Left ventricle myocardium inferior (tissue), 1 donor: Measurements from ENCODE around the gene PRDX5. TPM values are rescaled to one million over a fixed set of nuclear protein-coding genes. Genes with fewer than 3 reads are reported as not detected.

Source experiments
- DNase-seq: peaks from one replicate; pipeline ENCODE4 v3.0.0-alpha.2; 2020
- H3K27ac ChIP-seq: fragments of 200-600 bp; replicated peaks from 2 replicates; pipeline ENCODE4 v1.8.0; 2021
- H3K27me3 ChIP-seq: fragments of 200-600 bp; 2 replicates; pipeline ENCODE4 v1.8.0; 2021; ENCODE audit warnings: low read depth
- H3K36me3 ChIP-seq: fragments of 200-600 bp; 2 replicates; pipeline ENCODE4 v1.8.0; 2021
- H3K4me1 ChIP-seq: fragments of 200-600 bp; 2 replicates; pipeline ENCODE4 v1.8.0; 2021
- H3K4me3 ChIP-seq: fragments of 200-600 bp; 2 replicates; pipeline ENCODE4 v1.8.0; 2021; ENCODE audit warnings: mild to moderate bottlenecking, moderate library complexity
- H3K9me3 ChIP-seq: fragments of 200-600 bp; replicated peaks from 2 replicates; pipeline ENCODE4 v1.8.0; 2021
- CTCF ChIP-seq: fragments of 200-600 bp; IDR thresholded peaks from 2 replicates; pipeline ENCODE4 v1.8.0; 2021; ENCODE audit warnings: antibody characterized with exemption, mild to moderate bottlenecking, borderline replicate concordance
- intact Hi-C: fragments of 100-400 bp; cut with micrococcal nuclease; formaldehyde crosslinking; loops from one replicate; pipeline ENCODE4 v1.11.0; 2022
- total RNA-seq: library from RNA; stranded (reverse); fragmentation: NEBNext Ultra II Directional; extraction: Animal tissue kit (Norgen Biotek cat#: 25700); gene quantifications from one replicate; pipeline ENCODE4 v1.2.1, GENCODE V29; 2021
- donor health status: DM: no; HTN: yes; CAD: no; lungs with severe emphysema.

PRDX5 gene
- total RNA-seq, 1 donor from 2014 or later, result 321 TPM

DNA sequence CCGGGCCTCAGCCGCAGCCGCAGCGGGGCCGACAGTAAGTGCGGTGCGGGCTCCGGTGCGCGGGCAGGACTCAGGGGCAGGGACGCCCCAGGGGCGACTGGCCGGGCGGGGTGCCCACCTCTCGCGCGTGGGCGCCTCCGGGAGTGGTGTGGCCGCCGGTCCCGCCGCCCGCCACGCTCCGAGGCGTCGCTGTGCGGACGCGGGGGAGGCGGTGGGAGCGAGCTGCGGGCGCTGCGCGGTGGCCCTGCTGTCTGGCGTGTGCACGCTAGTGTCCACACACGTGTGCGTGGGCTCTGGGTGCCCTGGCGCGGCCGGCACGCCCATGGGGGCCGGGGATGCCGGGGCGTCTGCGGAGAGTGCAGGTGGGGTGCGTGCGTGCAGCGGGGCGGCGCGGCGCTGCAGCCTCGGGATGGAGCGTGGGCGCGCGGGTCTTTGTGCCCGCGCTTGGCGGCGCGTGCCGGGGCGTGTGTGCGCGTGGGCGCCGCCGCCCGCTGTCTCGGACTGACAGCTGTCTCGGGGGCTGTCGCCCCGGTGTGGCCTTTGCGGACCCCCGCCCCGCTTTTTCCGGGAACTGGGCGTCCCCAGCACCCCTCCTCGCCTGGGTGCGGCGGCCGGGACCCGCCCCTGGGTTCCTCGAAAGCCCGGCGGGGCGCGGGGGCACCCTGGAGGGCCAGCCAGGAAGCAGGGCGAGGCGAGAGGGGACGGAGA is 26.0 kb upstream of the PRDX5 start:
- H3K36me3 ChIP-seq, result no peaks in the 10 kb centered on the region
- H3K4me1 ChIP-seq, result peaks cover 18% of the 10 kb centered on the region
- intact Hi-C loops, result no loop called here
- H3K27me3 ChIP-seq, result peaks cover 73% of the 10 kb centered on the region
- DNase-seq, result no peak
- TF ChIP-seq CTCF, result no peak
- no peaks in the 10 kb centered on the region for H3K9me3 ChIP-seq
- H3K27ac ChIP-seq, result no peak overlapping the region
- peak overlapping the region; percentile 61 for H3K4me3 ChIP-seq

DNA sequence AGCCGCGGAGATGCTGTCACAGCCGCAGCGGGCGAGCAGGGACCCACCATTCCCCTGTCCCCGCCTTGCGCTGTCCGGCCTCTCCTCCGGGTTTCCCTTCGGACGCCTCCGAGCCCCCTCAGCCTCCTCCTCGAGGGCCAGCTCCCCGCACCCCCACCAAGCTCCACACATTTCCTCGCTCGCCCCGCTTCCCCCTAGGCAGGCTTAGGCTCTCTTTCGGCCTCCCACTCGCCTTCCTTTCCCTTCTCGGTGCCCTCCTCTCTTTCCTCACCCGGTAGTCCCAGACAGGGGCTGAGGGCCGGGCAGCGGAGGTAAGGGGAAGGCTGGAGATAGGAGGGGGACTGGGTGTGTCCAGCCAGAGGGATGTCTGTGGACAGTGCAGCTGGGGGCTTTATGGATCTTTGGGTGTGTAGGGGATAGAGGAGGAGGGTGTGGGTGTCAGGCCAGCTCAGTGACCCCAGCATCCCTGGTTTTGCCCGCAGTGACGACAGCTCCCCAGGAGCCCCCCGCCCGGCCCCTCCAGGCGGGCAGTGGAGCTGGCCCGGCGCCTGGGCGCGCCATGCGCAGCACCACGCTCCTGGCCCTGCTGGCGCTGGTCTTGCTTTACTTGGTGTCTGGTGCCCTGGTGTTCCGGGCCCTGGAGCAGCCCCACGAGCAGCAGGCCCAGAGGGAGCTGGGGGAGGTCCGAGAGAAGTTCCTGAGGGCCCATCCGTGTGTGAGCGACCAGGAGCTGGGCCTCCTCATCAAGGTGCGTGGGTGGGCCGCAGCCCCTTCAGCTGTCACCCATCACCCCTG is 25.3 kb upstream of the PRDX5 start:
- H3K9me3 ChIP-seq, result no peaks in the 10 kb centered on the region
- intact Hi-C loops, result no loop called here
- no peaks in the 10 kb centered on the region for H3K36me3 ChIP-seq
- peaks cover 18% of the 10 kb centered on the region for H3K4me1 ChIP-seq
- no peak for TF ChIP-seq CTCF
- H3K27me3 ChIP-seq, result peaks cover 80% of the 10 kb centered on the region
- no peak overlapping the region for H3K27ac ChIP-seq
- H3K4me3 ChIP-seq, result peak overlapping the region; percentile 61
- DNase-seq, result no peak

- Histone ChIP-seq H3K27ac (no peak overlapping the region), H3K36me3 (no peaks in the 10 kb centered on the region), H3K4me3 (no peak overlapping the region), H3K9me3 (no peaks in the 10 kb centered on the region), H3K4me1 (peaks cover 28% of the 10 kb centered on the region), H3K27me3 (peaks cover 100% of the 10 kb centered on the region)
- DNase-seq, result no peak
- intact Hi-C loops, result no loop called here
- no peak for TF ChIP-seq CTCF
These were observed 23.1 kb upstream of the PRDX5 start for GRCh38 chr11:64294774-64295173.

DNA sequence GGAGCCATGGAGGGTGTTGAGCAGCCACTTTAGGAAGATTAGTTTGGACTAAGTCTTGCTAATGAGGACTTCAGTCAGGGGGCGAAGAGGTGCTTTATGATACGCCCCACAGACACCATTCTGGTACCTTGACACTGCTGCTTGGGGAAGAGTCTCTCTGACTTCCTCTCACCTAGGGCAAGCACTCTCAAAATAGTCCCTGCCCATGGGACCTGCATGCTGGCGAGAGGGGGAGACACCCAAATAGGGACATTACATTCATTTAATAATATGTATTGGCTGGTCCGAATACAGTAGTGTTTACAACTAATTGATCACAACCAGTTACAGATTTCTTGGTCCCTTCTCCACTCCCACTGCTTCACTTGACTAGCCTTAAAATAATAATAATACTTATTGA is 22.2 kb upstream of the PRDX5 start:
- H3K27me3 ChIP-seq, result peaks cover 100% of the 10 kb centered on the region

GRCh38 chr11:64296236-64296635 is 21.7 kb upstream of the PRDX5 start:
- Histone ChIP-seq H3K9me3 (no peaks in the 10 kb centered on the region), H3K27ac (no peak overlapping the region), H3K4me3 (no peak overlapping the region), H3K36me3 (no peaks in the 10 kb centered on the region), H3K4me1 (peaks cover 40% of the 10 kb centered on the region), H3K27me3 (peaks cover 96% of the 10 kb centered on the region)
- intact Hi-C loops, result no loop called here
- TF ChIP-seq CTCF, result no peak
- no peak for DNase-seq

More for the DNA sequence above, 22.2 kb upstream of the PRDX5 start:
- H3K9me3 ChIP-seq, result no peaks in the 10 kb centered on the region
- peaks cover 38% of the 10 kb centered on the region for H3K4me1 ChIP-seq
- no peak overlapping the region for H3K27ac ChIP-seq
- H3K4me3 ChIP-seq, result no peak overlapping the region
- H3K36me3 ChIP-seq, result no peaks in the 10 kb centered on the region
- DNase-seq, result no peak
- no peak for TF ChIP-seq CTCF
- intact Hi-C loops, result no loop called here
